Thymus (tissue), 11 donors: Measurements from ENCODE around the gene INHBB. TPM values are rescaled to one million over a fixed set of nuclear protein-coding genes. Genes with fewer than 3 reads are reported as not detected.
"Not testable (repeated sequence)": the region's sequence is repeated elsewhere in the genome, so short reads cannot be mapped to it uniquely, and the experiment has no call there.

ENCODE experiments used
- DNase-seq, 9 donors: peaks; one replicate each; pipeline ENCODE4 v3.0.0-alpha.2; 2013; ENCODE audit warnings: low spot score in 9 of 9, low read depth in 6 of 9, missing footprints in 1 of 9
- H3K27ac ChIP-seq, 2 donors: one replicate each; pipeline ENCODE4 v1.5.1; 2013; ENCODE audit warnings: control low read depth in 1 of 2, low read depth in 1 of 2, low read length in 1 of 2, mild to moderate bottlenecking in 1 of 2, moderate library complexity in 1 of 2
- H3K27me3 ChIP-seq, 2 donors: one replicate each; pipeline ENCODE4 v1.5.1; 2013; ENCODE audit warnings: low read length in 1 of 2; ENCODE audit not compliant: control insufficient read depth in 2 of 2, insufficient read depth in 1 of 2
- H3K36me3 ChIP-seq, 2 donors: one replicate each; pipeline ENCODE4 v1.5.1; 2013; ENCODE audit warnings: low read length in 1 of 2, mild to moderate bottlenecking in 1 of 2, moderate library complexity in 1 of 2; ENCODE audit not compliant: control insufficient read depth in 2 of 2, insufficient read depth in 2 of 2
- H3K4me1 ChIP-seq, 2 donors: one replicate each; pipeline ENCODE4 v1.5.1; 2013; ENCODE audit warnings: low read length in 2 of 2; ENCODE audit not compliant: control insufficient read depth in 2 of 2, insufficient read depth in 2 of 2
- H3K4me3 ChIP-seq, 2 donors: one replicate each; pipeline ENCODE4 v1.5.1; 2013; ENCODE audit warnings: low read length in 2 of 2, control low read depth in 1 of 2, mild to moderate bottlenecking in 1 of 2
- H3K9me3 ChIP-seq, 2 donors: one replicate each; pipeline ENCODE4 v1.5.1; 2013; ENCODE audit warnings: low read length in 1 of 2, mild to moderate bottlenecking in 1 of 2; ENCODE audit not compliant: control insufficient read depth in 2 of 2, insufficient read depth in 1 of 2
- WGBS: extraction: QIAGEN DNeasy Blood & Tissue Kit; methylation state at CpG from one replicate; pipeline ENCODE4 v1.1.7; 2013; 5-methylcytosine and 5-hydroxymethylcytosine counted together
- polyA plus RNA-seq: library from polyadenylated mRNA; stranded (reverse); fragments of 200-250 nt; gene quantifications from one replicate; pipeline ENCODE4 v1.2.3, GENCODE V29; 2013
- total RNA-seq: library from RNA; stranded (reverse); fragments of 120-200 nt; gene quantifications from one replicate; pipeline ENCODE4 v1.2.4, GENCODE V29; 2013
- donor health status: healthy.

INHBB gene
- total and polyA plus RNA-seq, 2 donors, result 0.09 to 9.0 TPM

GRCh38 chr2:120319686-120320317 lies 26.1 kb upstream of the INHBB start:
- no peak for DNase-seq
- 94% methylated on average over 18 of the region's 18 CpGs for WGBS
- peaks cover 0 to 4% of the 10 kb centered on the region in 2 donors for H3K9me3 ChIP-seq
- peaks cover 0 to 10% of the 10 kb centered on the region in 2 donors for H3K27me3 ChIP-seq
- no peaks in the 10 kb centered on the region for H3K36me3 ChIP-seq
- H3K4me3 ChIP-seq, result no peak overlapping the region
- H3K27ac ChIP-seq, result no peak overlapping the region
- H3K4me1 ChIP-seq, result peaks cover 0 to 2% of the 10 kb centered on the region in 2 donors

DNA sequence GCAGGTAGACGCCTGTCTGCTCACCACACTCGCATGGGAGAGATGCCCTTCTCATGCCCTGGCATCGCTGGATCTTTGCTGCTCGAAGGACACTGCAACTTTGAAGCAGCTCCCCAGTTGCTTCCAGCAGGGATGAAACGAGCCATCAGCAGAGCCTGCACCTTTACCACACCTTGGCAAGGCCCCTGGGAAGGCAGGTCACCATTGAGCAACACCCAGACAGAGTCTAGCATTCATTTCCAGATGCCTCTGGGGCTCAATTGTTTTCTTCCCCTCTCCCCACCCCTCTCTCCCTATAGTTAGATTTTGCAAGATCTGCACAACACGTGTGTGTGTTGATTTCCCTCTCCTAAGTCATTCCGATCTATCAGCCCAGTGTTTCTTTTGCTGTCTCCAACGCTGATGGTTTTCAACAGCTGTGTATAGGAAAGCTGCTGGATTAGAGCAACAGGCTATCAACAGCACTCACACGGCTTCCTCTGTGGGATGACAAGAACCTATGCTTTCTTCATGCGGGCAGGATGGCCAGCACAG lies 25.6 kb upstream of the INHBB start:
- WGBS, result 79% methylated on average over 10 of the region's 10 CpGs
- Histone ChIP-seq H3K27me3 (peaks cover 0 to 9% of the 10 kb centered on the region in 2 donors), H3K4me3 (no peak overlapping the region), H3K9me3 (peaks cover 0 to 4% of the 10 kb centered on the region in 2 donors), H3K36me3 (no peaks in the 10 kb centered on the region), H3K4me1 (no peaks in the 10 kb centered on the region), H3K27ac (no peak overlapping the region)
- no peak for DNase-seq

DNA sequence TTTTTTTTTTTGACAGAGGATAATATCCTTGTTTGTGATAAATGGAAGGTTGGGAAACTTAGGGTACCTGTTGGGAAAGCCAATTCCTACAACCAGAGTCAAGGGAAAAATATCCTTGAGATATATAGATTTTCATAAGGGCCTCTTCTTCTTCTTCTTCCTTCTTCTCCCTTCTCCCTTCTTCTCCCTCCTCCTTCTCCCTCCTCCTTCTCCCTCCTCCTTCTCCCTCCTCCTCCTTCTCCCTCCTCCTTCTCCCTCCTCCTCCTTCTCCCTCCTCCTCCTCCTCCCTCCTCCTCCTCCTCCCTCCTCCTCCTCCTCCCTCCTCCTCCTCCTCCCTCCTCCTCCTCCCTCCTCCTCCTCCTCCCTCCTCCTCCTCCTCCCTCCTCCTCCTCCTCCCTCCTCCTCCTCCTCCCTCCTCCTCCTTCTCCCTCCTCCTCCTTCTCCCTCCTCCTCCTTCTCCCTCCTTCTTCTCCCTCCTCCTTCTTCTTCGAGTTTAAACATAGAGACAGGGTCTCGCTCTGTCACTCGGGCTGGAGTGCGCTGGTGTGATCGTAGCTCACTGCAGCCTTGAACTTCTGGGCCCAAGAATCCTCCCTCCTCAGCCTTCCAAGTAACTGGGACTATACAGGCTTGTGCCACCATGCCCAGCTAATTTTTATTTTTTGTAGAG lies 24.9 kb upstream of the INHBB start:
- H3K27ac ChIP-seq, H3K36me3 ChIP-seq, H3K4me3 ChIP-seq, H3K9me3 ChIP-seq, H3K4me1 ChIP-seq, DNase-seq: not testable (repeated sequence)
- H3K27me3 ChIP-seq, result peaks cover 0 to 11% of the 10 kb centered on the region in 2 donors
- 97% methylated on average over 5 of the region's 5 CpGs for WGBS

DNA sequence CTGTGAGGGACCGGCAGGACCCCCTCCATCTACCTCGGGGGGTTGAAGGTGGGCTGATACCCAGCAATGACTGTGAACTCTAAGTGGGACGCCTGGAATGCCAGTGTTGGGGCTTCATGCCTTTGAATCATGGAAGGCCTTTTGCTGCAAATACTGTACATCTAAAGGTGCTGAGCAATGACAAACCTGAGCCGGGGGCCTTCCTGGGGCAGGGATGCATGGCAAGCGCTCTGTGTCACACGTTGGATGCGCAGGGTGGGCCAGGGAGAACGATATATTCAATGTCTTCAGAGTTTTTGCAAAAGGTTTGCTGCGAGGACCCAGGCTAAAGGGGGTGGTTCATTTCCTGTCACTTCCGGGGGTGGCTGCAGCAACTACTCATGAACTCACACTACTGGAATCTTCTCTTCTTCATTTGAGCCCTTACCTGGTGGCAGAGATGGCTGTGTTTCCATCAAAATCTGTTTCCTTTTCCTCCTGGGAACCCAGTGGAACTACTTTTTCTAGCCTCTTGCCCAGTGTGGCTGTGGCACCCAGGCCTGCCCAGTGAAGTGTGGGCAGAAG lies 24.1 kb upstream of the INHBB start:
- Histone ChIP-seq H3K4me1 (no peaks in the 10 kb centered on the region), H3K27me3 (peaks cover 0 to 13% of the 10 kb centered on the region in 2 donors), H3K27ac (no peak overlapping the region), H3K36me3 (no peaks in the 10 kb centered on the region), H3K9me3 (peaks cover 0 to 7% of the 10 kb centered on the region in 2 donors), H3K4me3 (no peak overlapping the region)
- WGBS, result 87% methylated on average over 10 of the region's 10 CpGs
- no peak for DNase-seq

DNA sequence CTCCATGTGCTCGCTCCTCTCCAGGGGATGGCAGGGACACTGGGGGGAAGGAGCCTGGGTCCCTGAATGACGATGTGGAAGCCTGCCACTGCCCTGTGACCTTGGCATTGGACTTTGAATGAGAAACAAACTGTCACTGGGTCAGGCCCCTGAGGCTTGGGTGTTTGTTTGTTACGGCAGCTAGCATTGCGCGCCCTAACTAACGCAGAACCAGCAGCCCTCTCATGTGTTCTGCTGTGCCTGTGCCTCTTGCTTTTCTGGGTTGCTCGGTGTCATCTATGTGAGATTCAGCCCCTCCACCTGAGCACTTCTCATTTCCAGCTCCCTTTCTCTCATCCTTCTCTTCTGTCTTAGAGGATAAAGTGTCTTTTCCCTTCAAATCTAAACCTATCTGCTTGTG lies 23.6 kb upstream of the INHBB start:
- 98% methylated on average over 7 of the region's 7 CpGs for WGBS
- H3K4me1 ChIP-seq, result no peaks in the 10 kb centered on the region
- peaks cover 0 to 16% of the 10 kb centered on the region in 2 donors for H3K27me3 ChIP-seq
- H3K36me3 ChIP-seq, result no peaks in the 10 kb centered on the region
- no peak overlapping the region for H3K27ac ChIP-seq
- H3K4me3 ChIP-seq, result no peak overlapping the region
- DNase-seq, result no peak
- peaks cover 0 to 7% of the 10 kb centered on the region in 2 donors for H3K9me3 ChIP-seq

- H3K9me3 ChIP-seq, result peaks cover 0 to 7% of the 10 kb centered on the region in 2 donors
- WGBS, result 92% methylated on average over 10 of the region's 10 CpGs
- no peak overlapping the region for H3K4me3 ChIP-seq
- no peaks in the 10 kb centered on the region for H3K36me3 ChIP-seq
- no peak overlapping the region for H3K27ac ChIP-seq
- peaks cover 0 to 16% of the 10 kb centered on the region in 2 donors for H3K27me3 ChIP-seq
- no peak for DNase-seq
- H3K4me1 ChIP-seq, result no peaks in the 10 kb centered on the region
Measured at GRCh38 chr2:120323214-120323613, 22.7 kb upstream of the INHBB start.

DNA sequence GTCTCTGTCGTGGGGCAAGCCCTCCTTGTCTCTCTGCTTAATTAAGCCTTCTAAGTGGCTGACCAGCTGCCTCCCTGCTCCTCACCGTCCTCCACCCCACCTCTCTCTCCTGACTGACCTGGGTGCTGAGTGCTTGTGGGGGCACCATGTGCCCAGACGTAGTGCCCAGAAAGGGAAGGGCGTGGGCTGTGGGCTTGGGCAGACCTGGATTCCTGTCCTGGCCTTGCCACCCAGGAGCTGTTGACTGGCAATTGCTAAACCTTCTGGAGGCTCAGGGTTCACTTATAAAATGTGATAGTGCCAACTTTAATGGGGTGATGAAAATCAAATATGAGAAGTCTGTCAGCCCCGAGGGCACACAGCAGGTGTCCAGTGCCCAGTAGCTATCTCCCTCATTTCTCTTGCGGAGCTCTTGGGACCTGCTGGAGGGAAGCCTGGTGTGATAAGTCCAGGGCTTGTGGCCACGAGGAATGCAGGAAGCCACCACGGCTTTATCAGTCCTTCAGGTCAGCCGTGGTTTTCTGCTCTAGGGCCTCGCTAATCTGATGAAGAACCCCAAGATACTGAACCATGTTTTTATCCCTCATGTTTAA lies 22.0 kb upstream of the INHBB start:
- H3K27me3 ChIP-seq, result peaks cover 0 to 18% of the 10 kb centered on the region in 2 donors
- no peaks in the 10 kb centered on the region for H3K36me3 ChIP-seq
- WGBS, result 75% methylated on average over 10 of the region's 10 CpGs
- no peak for DNase-seq
- no peak overlapping the region for H3K27ac ChIP-seq
- H3K4me3 ChIP-seq, result no peak overlapping the region
- no peaks in the 10 kb centered on the region for H3K4me1 ChIP-seq
- peaks cover 0 to 7% of the 10 kb centered on the region in 2 donors for H3K9me3 ChIP-seq

- Histone ChIP-seq H3K9me3 (peaks cover 0 to 7% of the 10 kb centered on the region in 2 donors), H3K4me1 (no peaks in the 10 kb centered on the region), H3K27me3 (peaks cover 0 to 20% of the 10 kb centered on the region in 2 donors), H3K27ac (no peak overlapping the region), H3K4me3 (no peak overlapping the region), H3K36me3 (no peaks in the 10 kb centered on the region)
- no peak for DNase-seq
- 95% methylated on average over 7 of the region's 7 CpGs for WGBS
Measured at GRCh38 chr2:120324933-120325332, 21.0 kb upstream of the INHBB start.

- 95% methylated on average over 9 of the region's 9 CpGs for WGBS
- Histone ChIP-seq H3K4me3 (no peak overlapping the region), H3K4me1 (no peaks in the 10 kb centered on the region), H3K36me3 (no peaks in the 10 kb centered on the region), H3K27ac (no peak overlapping the region), H3K27me3 (peaks cover 0 to 27% of the 10 kb centered on the region in 2 donors), H3K9me3 (peaks cover 0 to 7% of the 10 kb centered on the region in 2 donors)
- no peak for DNase-seq
Measured at GRCh38 chr2:120326066-120326465, 19.9 kb upstream of the INHBB start.
